Thymus (tissue), 11 donors: ENCODE results near the gene DIPK1B. TPM values are rescaled to one million over a fixed set of nuclear protein-coding genes. Genes with fewer than 3 reads are reported as not detected.
"Not testable (repeated sequence)": the region's sequence is repeated elsewhere in the genome, so short reads cannot be mapped to it uniquely, and the experiment has no call there.

Experiments
- DNase-seq, 9 donors: peaks; one replicate each; pipeline ENCODE4 v3.0.0-alpha.2; 2013; ENCODE audit warnings: low spot score in 9 of 9, low read depth in 6 of 9, missing footprints in 1 of 9
- H3K27ac ChIP-seq, 2 donors: one replicate each; pipeline ENCODE4 v1.5.1; 2013; ENCODE audit warnings: control low read depth in 1 of 2, low read depth in 1 of 2, low read length in 1 of 2, mild to moderate bottlenecking in 1 of 2, moderate library complexity in 1 of 2
- H3K27me3 ChIP-seq, 2 donors: one replicate each; pipeline ENCODE4 v1.5.1; 2013; ENCODE audit warnings: low read length in 1 of 2; ENCODE audit not compliant: control insufficient read depth in 2 of 2, insufficient read depth in 1 of 2
- H3K36me3 ChIP-seq, 2 donors: one replicate each; pipeline ENCODE4 v1.5.1; 2013; ENCODE audit warnings: low read length in 1 of 2, mild to moderate bottlenecking in 1 of 2, moderate library complexity in 1 of 2; ENCODE audit not compliant: control insufficient read depth in 2 of 2, insufficient read depth in 2 of 2
- H3K4me1 ChIP-seq, 2 donors: one replicate each; pipeline ENCODE4 v1.5.1; 2013; ENCODE audit warnings: low read length in 2 of 2; ENCODE audit not compliant: control insufficient read depth in 2 of 2, insufficient read depth in 2 of 2
- H3K4me3 ChIP-seq, 2 donors: one replicate each; pipeline ENCODE4 v1.5.1; 2013; ENCODE audit warnings: low read length in 2 of 2, control low read depth in 1 of 2, mild to moderate bottlenecking in 1 of 2
- H3K9me3 ChIP-seq, 2 donors: one replicate each; pipeline ENCODE4 v1.5.1; 2013; ENCODE audit warnings: low read length in 1 of 2, mild to moderate bottlenecking in 1 of 2; ENCODE audit not compliant: control insufficient read depth in 2 of 2, insufficient read depth in 1 of 2
- WGBS: extraction: QIAGEN DNeasy Blood & Tissue Kit; methylation state at CpG from one replicate; pipeline ENCODE4 v1.1.7; 2013; 5-methylcytosine and 5-hydroxymethylcytosine counted together
- polyA plus RNA-seq: library from polyadenylated mRNA; stranded (reverse); fragments of 200-250 nt; gene quantifications from one replicate; pipeline ENCODE4 v1.2.3, GENCODE V29; 2013
- total RNA-seq: library from RNA; stranded (reverse); fragments of 120-200 nt; gene quantifications from one replicate; pipeline ENCODE4 v1.2.4, GENCODE V29; 2013
- donor health status: healthy.

The DIPK1B gene
- total and polyA plus RNA-seq, 2 donors = 6.8 to 10.1 TPM

DNA sequence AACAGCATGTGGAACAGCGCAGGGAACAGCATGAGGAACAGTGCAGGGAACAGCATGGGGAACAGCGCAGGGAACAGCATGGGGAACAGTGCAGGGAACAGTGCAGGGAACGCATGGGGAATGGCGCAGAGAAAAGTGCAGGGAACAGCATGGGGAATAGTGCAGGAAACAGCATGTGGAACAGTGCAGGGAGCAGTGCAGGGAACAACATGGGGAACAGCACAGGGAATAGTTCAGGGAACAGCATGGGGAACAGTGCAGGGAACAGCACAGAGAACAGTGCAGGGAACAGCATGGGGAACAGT is 43.7 kb downstream of the DIPK1B start:
- Histone ChIP-seq H3K4me1 (no peaks in the 10 kb centered on the region), H3K4me3 (no peak overlapping the region), H3K9me3 (peaks cover 0 to 32% of the 10 kb centered on the region in 2 donors), H3K36me3 (no peaks in the 10 kb centered on the region), H3K27me3 (peaks cover 0 to 11% of the 10 kb centered on the region in 2 donors), H3K27ac (no peak overlapping the region)
- DNase-seq = no peak
- 100% methylated on average over 4 of the region's 4 CpGs for WGBS

DNA sequence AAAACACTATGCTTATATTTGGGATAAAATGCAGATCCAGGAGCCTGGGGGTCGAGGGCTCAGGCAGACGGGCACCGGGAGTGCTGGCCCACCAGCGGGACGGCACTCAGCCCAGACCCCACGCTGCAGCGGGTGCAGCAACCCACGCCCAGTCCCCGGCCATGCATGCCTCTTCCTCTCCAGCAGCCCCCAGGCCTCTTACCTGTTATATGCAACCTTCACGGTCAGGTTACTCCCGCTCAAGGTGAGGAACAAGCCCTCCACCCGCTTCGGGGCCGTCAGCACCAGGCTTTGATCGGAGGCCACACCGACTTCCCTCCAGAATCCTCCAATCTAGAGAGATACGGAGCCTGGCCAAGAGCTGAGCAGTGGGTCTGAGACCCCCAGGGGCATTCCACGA is 44.5 kb downstream of the DIPK1B start:
- Histone ChIP-seq H3K4me1 (no peaks in the 10 kb centered on the region), H3K36me3 (no peaks in the 10 kb centered on the region), H3K9me3 (peaks cover 0 to 32% of the 10 kb centered on the region in 2 donors), H3K27ac (no peak overlapping the region), H3K4me3 (no peak overlapping the region), H3K27me3 (peaks cover 0 to 11% of the 10 kb centered on the region in 2 donors)
- no peak for DNase-seq
- WGBS = 98% methylated on average over 18 of the region's 18 CpGs

DNA sequence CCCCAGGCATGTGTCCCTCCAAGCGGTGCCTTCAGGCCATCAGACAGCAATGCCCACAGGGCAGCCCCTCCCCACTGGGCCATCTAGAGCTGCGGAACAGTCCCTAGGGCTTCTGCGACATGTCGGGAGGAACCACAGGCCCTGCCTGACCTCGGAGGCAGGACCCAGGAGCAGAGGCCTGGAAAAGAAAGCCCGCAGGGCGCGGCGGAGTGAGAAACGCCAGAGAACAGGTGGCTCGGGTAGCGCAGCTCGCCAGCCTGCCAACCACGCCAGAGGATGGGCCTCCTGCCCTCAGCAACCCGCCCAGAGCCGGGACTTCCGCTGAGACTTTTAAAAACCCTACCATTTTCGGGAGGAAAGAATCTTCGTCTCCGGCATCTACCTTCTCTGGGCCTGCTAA is 45.0 kb downstream of the DIPK1B start:
- no peaks in the 10 kb centered on the region for H3K4me1 ChIP-seq
- H3K36me3 ChIP-seq = no peaks in the 10 kb centered on the region
- 94% methylated on average over 20 of the region's 20 CpGs for WGBS
- no peak for DNase-seq
- H3K4me3 ChIP-seq = no peak overlapping the region
- H3K27me3 ChIP-seq = peaks cover 0 to 13% of the 10 kb centered on the region in 2 donors
- H3K27ac ChIP-seq = no peak overlapping the region
- peaks cover 0 to 27% of the 10 kb centered on the region in 2 donors for H3K9me3 ChIP-seq

DNA sequence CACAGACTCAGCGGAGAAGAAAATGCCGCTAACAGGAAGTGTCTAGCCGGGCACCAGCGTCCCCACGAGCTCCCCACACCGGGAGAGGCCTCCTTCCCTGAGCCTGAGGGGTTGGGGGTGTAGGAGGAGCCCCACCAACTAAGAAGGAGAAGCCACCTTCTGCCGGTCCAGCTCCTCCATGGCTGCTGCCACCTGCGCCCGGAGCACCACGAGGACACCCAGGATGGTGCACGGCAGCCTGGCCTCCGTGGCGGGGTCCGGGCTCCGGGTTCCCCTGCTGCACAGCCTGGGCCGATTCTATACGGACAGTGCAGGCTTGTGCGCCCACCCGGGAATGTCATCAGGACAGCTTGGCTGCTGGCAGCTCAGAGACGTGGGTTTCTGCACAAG is 45.4 kb downstream of the DIPK1B start:
- WGBS = 94% methylated on average over 20 of the region's 20 CpGs
- no peak for DNase-seq
- H3K4me1 ChIP-seq = peaks cover 0 to under 1% of the 10 kb centered on the region in 2 donors

DNA sequence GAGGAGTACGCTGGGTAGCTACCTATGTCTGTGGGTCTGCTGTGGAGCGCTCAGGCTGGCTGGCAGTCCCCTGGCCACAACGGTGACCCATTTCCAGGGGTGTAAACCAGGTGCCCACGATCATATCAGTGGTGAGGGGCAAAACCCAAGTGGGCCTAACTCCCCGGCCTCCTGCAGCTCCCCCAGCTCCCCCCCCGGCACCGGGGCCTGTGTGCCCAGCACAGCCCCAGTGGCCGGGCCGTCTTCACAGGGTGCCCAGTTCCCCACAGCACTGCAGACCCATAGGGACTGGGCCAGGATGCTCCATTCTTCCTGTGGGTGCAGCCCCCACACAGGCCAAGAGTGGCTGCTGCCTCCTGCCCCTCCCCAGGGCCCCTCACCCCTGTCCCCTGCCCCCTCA is 46.6 kb downstream of the DIPK1B start:
- H3K4me1 ChIP-seq = peaks cover 0 to 3% of the 10 kb centered on the region in 2 donors
- peaks cover 0 to 18% of the 10 kb centered on the region in 2 donors for H3K27me3 ChIP-seq
- no peak overlapping the region for H3K4me3 ChIP-seq
- no peak for DNase-seq
- H3K27ac ChIP-seq = no peak overlapping the region
- H3K9me3 ChIP-seq = peaks cover 0 to 17% of the 10 kb centered on the region in 2 donors
- WGBS = 86% methylated on average over 9 of the region's 9 CpGs
- no peaks in the 10 kb centered on the region for H3K36me3 ChIP-seq

More for the DNA sequence above, 45.4 kb downstream of the DIPK1B start:
- Histone ChIP-seq H3K9me3 (peaks cover 0 to 27% of the 10 kb centered on the region in 2 donors), H3K36me3 (no peaks in the 10 kb centered on the region), H3K27me3 (peaks cover 0 to 16% of the 10 kb centered on the region in 2 donors), H3K4me3 (no peak overlapping the region), H3K27ac (no peak overlapping the region)

DNA sequence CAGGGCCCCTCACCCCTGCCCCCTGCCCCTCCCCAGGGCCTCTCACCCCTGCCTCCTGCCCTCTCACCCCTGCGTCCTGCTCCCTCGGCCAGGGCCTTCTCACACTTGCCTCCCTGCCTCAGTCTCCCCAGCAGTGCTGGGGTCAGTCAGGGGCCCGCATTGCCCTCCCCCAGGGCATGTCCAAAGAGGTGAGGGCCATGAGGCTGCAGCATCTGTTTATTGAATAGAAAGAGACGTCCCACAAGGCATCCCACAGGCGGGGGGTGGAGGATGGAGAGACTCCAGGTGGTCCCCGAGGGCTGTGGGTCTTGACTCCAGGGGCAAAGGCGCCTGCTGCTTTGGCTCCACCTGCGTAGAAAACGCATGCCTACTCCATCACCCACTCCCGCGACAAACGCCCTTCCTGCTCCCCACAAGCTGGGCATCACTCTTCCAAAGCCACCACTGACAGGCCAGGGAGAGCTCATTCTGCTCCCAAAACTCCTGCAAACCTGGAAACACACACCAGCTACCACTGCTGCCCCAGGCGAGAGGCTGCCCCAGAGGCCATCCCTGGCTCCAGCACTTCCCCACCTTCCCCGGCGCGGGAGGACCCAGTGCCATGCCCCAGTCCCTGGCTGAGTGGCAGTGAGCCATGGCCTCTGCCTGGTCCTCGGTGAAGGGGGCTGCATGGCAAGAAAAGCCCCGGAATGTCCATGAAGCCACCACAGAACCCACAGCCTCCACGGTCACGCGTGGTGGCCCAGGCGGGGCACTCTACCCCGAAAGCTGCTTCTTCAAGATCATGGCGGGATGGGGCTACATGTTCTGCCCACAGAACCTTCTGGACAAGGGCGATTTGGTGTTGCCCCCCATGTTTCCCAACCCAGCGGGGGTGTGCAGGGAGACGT is 47.3 kb downstream of the DIPK1B start:
- no peak overlapping the region for H3K27ac ChIP-seq
- H3K27me3 ChIP-seq = peaks cover 0 to 24% of the 10 kb centered on the region in 2 donors
- H3K4me1 ChIP-seq = peaks cover 0 to 3% of the 10 kb centered on the region in 2 donors
- H3K9me3 ChIP-seq = peaks cover 0 to 16% of the 10 kb centered on the region in 2 donors
- no peak for DNase-seq
- no peak overlapping the region for H3K4me3 ChIP-seq
- WGBS = 91% methylated on average over 27 of the region's 27 CpGs
- H3K36me3 ChIP-seq = no peaks in the 10 kb centered on the region

- no peak overlapping the region for H3K27ac ChIP-seq
- 89% methylated on average over 25 of the region's 25 CpGs for WGBS
- H3K4me1 ChIP-seq = peaks cover 0 to 3% of the 10 kb centered on the region in 2 donors
- H3K36me3 ChIP-seq = no peaks in the 10 kb centered on the region
- no peak for DNase-seq
- H3K27me3 ChIP-seq = peaks cover 0 to 27% of the 10 kb centered on the region in 2 donors
- H3K9me3 ChIP-seq = peaks cover 0 to 14% of the 10 kb centered on the region in 2 donors
- no peak overlapping the region for H3K4me3 ChIP-seq
Observed at GRCh38 chr9:136760424-136760823, 48.1 kb downstream of the DIPK1B start.

GRCh38 chr9:136760834-136761544 is 48.6 kb downstream of the DIPK1B start:
- H3K4me1 ChIP-seq, DNase-seq, H3K4me3 ChIP-seq, H3K36me3 ChIP-seq, H3K9me3 ChIP-seq, H3K27ac ChIP-seq: not testable (repeated sequence)
- H3K27me3 ChIP-seq = peaks cover 0 to 27% of the 10 kb centered on the region in 2 donors
- WGBS = 64% methylated on average over 22 of the region's 22 CpGs

GRCh38 chr9:136761545-136761981 is 49.2 kb downstream of the DIPK1B start:
- H3K27ac ChIP-seq = no peak overlapping the region
- H3K4me3 ChIP-seq = no peak overlapping the region
- no peaks in the 10 kb centered on the region for H3K36me3 ChIP-seq
- 95% methylated on average over 13 of the region's 13 CpGs for WGBS
- H3K4me1 ChIP-seq = peaks cover 0 to 3% of the 10 kb centered on the region in 2 donors
- no peak for DNase-seq
- H3K9me3 ChIP-seq = peaks cover 0 to 3% of the 10 kb centered on the region in 2 donors
- peaks cover 0 to 27% of the 10 kb centered on the region in 2 donors for H3K27me3 ChIP-seq
